ENCODE measurements around the gene ADAMTS2.

DNA sequence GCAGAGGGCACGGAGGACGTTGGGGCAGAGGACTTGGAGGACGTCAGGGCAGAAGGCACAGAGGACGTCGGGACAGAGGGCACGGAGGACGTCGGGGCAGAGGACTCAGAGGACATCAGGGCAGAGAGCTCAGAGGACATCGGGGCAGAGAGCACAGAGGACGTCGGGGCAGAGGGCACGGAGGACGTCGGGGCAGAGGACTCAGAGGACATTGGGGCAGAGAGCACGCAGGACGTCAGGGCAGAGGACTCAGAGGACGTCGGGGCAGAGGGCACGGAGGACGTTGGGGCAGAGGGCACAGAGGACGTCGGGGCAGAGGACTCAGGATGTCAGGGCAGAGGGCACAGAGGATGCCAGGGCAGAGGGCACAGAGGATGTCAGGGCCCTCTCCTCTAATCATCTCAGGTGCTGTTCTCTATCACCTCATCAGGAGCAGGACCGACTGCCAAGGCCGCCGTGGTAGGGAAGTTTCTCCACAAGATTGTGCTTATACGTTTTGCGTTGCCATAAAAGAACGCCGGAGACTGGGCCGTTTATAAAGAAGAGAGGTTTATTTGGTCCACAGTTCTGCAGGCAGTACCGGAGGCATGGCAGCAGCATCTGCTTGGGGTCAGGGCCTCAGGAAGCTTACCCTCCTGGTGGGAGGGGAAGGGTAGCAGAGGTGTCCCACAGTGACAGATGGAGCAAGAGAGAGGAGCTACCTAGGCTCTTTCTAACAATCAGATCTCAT lies 29.4 kb upstream of the ADAMTS2 start:
- TF ChIP-seq, protein P1, sequence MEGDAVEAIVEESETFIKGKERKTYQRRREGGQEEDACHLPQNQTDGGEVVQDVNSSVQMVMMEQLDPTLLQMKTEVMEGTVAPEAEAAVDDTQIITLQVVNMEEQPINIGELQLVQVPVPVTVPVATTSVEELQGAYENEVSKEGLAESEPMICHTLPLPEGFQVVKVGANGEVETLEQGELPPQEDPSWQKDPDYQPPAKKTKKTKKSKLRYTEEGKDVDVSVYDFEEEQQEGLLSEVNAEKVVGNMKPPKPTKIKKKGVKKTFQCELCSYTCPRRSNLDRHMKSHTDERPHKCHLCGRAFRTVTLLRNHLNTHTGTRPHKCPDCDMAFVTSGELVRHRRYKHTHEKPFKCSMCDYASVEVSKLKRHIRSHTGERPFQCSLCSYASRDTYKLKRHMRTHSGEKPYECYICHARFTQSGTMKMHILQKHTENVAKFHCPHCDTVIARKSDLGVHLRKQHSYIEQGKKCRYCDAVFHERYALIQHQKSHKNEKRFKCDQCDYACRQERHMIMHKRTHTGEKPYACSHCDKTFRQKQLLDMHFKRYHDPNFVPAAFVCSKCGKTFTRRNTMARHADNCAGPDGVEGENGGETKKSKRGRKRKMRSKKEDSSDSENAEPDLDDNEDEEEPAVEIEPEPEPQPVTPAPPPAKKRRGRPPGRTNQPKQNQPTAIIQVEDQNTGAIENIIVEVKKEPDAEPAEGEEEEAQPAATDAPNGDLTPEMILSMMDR (IDR thresholded peaks at IDR 0.05; ENCODE audit: insufficient read depth, low read length, poor library complexity, severe bottlenecking) = no peak
- no peak for TF ChIP-seq EZH2phosphoT487 (conservative IDR thresholded peaks at IDR 0.05; ENCODE audit: low read length)
